Neural cell (in vitro differentiated cells): ENCODE measurements around the gene SLC12A8. TPM values are rescaled to one million over a fixed set of nuclear protein-coding genes. Genes with fewer than 3 reads are reported as not detected.

Experiments used
- H2AFZ ChIP-seq: fragments of 200-600, 300-800 bp; sonication (generic), shearing (Covaris generic); 2 replicates; pipeline ENCODE4 v1.6.0; 2014; ENCODE audit warnings: low read depth, mild to moderate bottlenecking, antibody characterized with exemption, low read length, moderate library complexity
- H3F3A ChIP-seq: fragments of 200-600 bp; shearing (Covaris generic); 2 replicates; pipeline ENCODE4 v1.6.1; 2016; ENCODE audit warnings: mild to moderate bottlenecking, moderate library complexity, mixed read lengths, antibody characterized with exemption, low read length; ENCODE audit not compliant: insufficient read depth, poor library complexity, severe bottlenecking
- H3K27ac ChIP-seq: fragments of 200-600, 300-800 bp; sonication (generic), shearing (Covaris generic); 2 replicates; pipeline ENCODE4 v1.5.1; 2014; ENCODE audit warnings: mild to moderate bottlenecking, low read length, moderate library complexity
- H3K27me3 ChIP-seq: fragments of 300-800, 200-600 bp; sonication (generic), shearing (Covaris generic); 2 replicates; pipeline ENCODE4 v1.6.0; 2014; ENCODE audit warnings: mild to moderate bottlenecking, low read depth, low read length, moderate library complexity; ENCODE audit not compliant: insufficient read depth
- H3K36me3 ChIP-seq: fragments of 300-800, 200-600 bp; sonication (generic), shearing (Covaris generic); 2 replicates; pipeline ENCODE4 v1.5.1; 2014; ENCODE audit warnings: mild to moderate bottlenecking, antibody characterized with exemption, low read length, moderate library complexity; ENCODE audit not compliant: insufficient read depth
- H3K4me2 ChIP-seq: fragments of 300-800, 200-600 bp; sonication (generic), shearing (Covaris generic); 2 replicates; pipeline ENCODE4 v1.6.0; 2014; ENCODE audit warnings: mild to moderate bottlenecking, low read length
- H3K4me3 ChIP-seq: fragments of 300-800, 200-600 bp; sonication (generic), shearing (Covaris generic); 2 replicates; pipeline ENCODE4 v1.5.1; 2014; ENCODE audit warnings: mild to moderate bottlenecking, low read length, moderate library complexity
- H3K79me2 ChIP-seq: fragments of 200-600 bp; shearing (Covaris generic); replicated peaks from 2 replicates; pipeline ENCODE4 v1.6.0; 2014; ENCODE audit warnings: mild to moderate bottlenecking, low read length, moderate library complexity; ENCODE audit not compliant: insufficient read depth
- H3K9ac ChIP-seq: fragments of 300-800, 200-600 bp; sonication (generic), shearing (Covaris generic); 2 replicates; pipeline ENCODE4 v1.6.1; 2016; ENCODE audit warnings: mild to moderate bottlenecking, low read length, mixed read lengths
- H3K9me2 ChIP-seq: fragments of 200-600 bp; shearing (Covaris generic); 2 replicates; pipeline ENCODE4 v1.6.1; 2016; ENCODE audit warnings: mild to moderate bottlenecking, low read length, mixed read lengths; ENCODE audit not compliant: insufficient read depth
- H3K9me3 ChIP-seq: fragments of 200-600, 300-800 bp; sonication (generic), shearing (Covaris generic); 2 replicates; pipeline ENCODE4 v1.6.1; 2016; ENCODE audit warnings: mild to moderate bottlenecking, mixed run types, low read length, moderate library complexity, mixed read lengths
- H4K20me1 ChIP-seq: fragments of 200-600 bp; shearing (Covaris generic); 2 replicates; pipeline ENCODE4 v1.6.1; 2016; ENCODE audit warnings: mild to moderate bottlenecking, mixed run types; ENCODE audit not compliant: insufficient read depth
- CTCF ChIP-seq: fragments of 450-650 bp; IDR thresholded peaks from 2 replicates; pipeline ENCODE4 v1.5.1; 2014; ENCODE audit warnings: antibody characterized with exemption, mild to moderate bottlenecking, moderate library complexity; ENCODE audit not compliant: poor library complexity, severe bottlenecking
- EP300 ChIP-seq: fragments of 450-650 bp; conservative IDR thresholded peaks from 2 replicates; pipeline ENCODE4 v1.6.1; 2014; ENCODE audit warnings: antibody characterized with exemption, mild to moderate bottlenecking, moderate library complexity; ENCODE audit not compliant: poor library complexity, severe bottlenecking
- EZH2 ChIP-seq: fragments of 200-600, 300-800 bp; shearing (Covaris generic), sonication (generic); IDR thresholded peaks from 2 replicates; pipeline ENCODE4 v1.6.1; 2014; ENCODE audit warnings: antibody characterized with exemption, low read length, borderline replicate concordance, mild to moderate bottlenecking; ENCODE audit not compliant: insufficient read depth, poor library complexity, severe bottlenecking
- MXI1 ChIP-seq: fragments of 450-650 bp; conservative IDR thresholded peaks from 2 replicates; pipeline ENCODE4 v1.6.1; 2014; ENCODE audit warnings: antibody characterized with exemption, mild to moderate bottlenecking; ENCODE audit not compliant: poor library complexity, severe bottlenecking
- POLR2AphosphoS5 ChIP-seq: IDR thresholded peaks from 2 replicates; pipeline ENCODE4 v1.6.1; 2012
- RAD21 ChIP-seq: fragments of 450-650 bp; conservative IDR thresholded peaks from 2 replicates; pipeline ENCODE4 v1.6.1; 2014; ENCODE audit warnings: antibody characterized with exemption, mild to moderate bottlenecking, moderate library complexity
- REST ChIP-seq: IDR thresholded peaks from 2 replicates; pipeline ENCODE4 v1.6.1; 2012; ENCODE audit warnings: borderline replicate concordance
- SMC3 ChIP-seq: fragments of 450-650 bp; conservative IDR thresholded peaks from 2 replicates; pipeline ENCODE4 v1.6.1; 2014; ENCODE audit warnings: antibody characterized with exemption, mild to moderate bottlenecking, moderate library complexity; ENCODE audit not compliant: poor library complexity
- TAF1 ChIP-seq: IDR thresholded peaks from 2 replicates; pipeline ENCODE4 v1.6.1; 2012; ENCODE audit warnings: low read depth
- polyA plus RNA-seq: library from polyadenylated mRNA; depleted of rRNA; stranded (reverse); fragments of >200 nt; gene quantifications from 2 replicates; pipeline ENCODE4 v1.2.3, GENCODE V29; 2014

SLC12A8 gene
- polyA plus RNA-seq, 1 donor from 2014 or later = 4.6 TPM

- Histone ChIP-seq H3K79me2 (no peaks in the 10 kb centered on the region), H3K4me3 (no peak overlapping the region)
- TF ChIP-seq REST (no peak), SMC3 (no peak), RAD21 (no peak), TAF1 (no peak), EP300 (no peak), CTCF (no peak), MXI1 (no peak), POLR2AphosphoS5 (no peak), EZH2 (no peak)
Observed at GRCh38 chr3:125190786-125191185, 21.8 kb downstream of the SLC12A8 start.

GRCh38 chr3:125189378-125190165 is 23.0 kb downstream of the SLC12A8 start:
- no peak overlapping the region for H3K4me2 ChIP-seq
- no peaks in the 10 kb centered on the region for H3F3A ChIP-seq
- no peaks in the 10 kb centered on the region for H3K79me2 ChIP-seq
- TF ChIP-seq EZH2 (no peak), CTCF (no peak), RAD21 (no peak), SMC3 (no peak), POLR2AphosphoS5 (no peak), MXI1 (no peak), REST (no peak), TAF1 (no peak), EP300 (no peak)
- H2AFZ ChIP-seq = no peak overlapping the region
- no peaks in the 10 kb centered on the region for H3K36me3 ChIP-seq
- no peak overlapping the region for H3K9ac ChIP-seq
- H4K20me1 ChIP-seq = no peaks in the 10 kb centered on the region
- H3K9me3 ChIP-seq = no peaks in the 10 kb centered on the region
- no peak overlapping the region for H3K27ac ChIP-seq
- no peaks in the 10 kb centered on the region for H3K9me2 ChIP-seq
- no peak overlapping the region for H3K4me3 ChIP-seq
- no peaks in the 10 kb centered on the region for H3K27me3 ChIP-seq

More at GRCh38 chr3:125190786-125191185, 21.8 kb downstream of the SLC12A8 start:
- Histone ChIP-seq H2AFZ (no peak overlapping the region), H3K9me2 (no peaks in the 10 kb centered on the region), H3K27me3 (no peaks in the 10 kb centered on the region), H3K9ac (no peak overlapping the region), H3F3A (no peaks in the 10 kb centered on the region), H4K20me1 (no peaks in the 10 kb centered on the region), H3K27ac (no peak overlapping the region), H3K9me3 (no peaks in the 10 kb centered on the region), H3K4me2 (no peak overlapping the region), H3K36me3 (no peaks in the 10 kb centered on the region)
